ENCODE data around the gene LRRC2. TPM values are rescaled to one million over a fixed set of nuclear protein-coding genes. Genes with fewer than 3 reads are reported as not detected.

The LRRC2 gene
- total RNA-seq, 1 donor from 2014 or later, result not detected

GRCh38 chr3:46467562-46467961 lies 98.5 kb downstream of the LRRC2 start:
- Mint-ChIP-seq H3K4me1 (ENCODE audit: low read depth) (no peaks in the 10 kb centered on the region), H3K9me3 (ENCODE audit: low read depth) (no peaks in the 10 kb centered on the region), H3K4me3 (ENCODE audit: low read depth) (no peak overlapping the region), H3K36me3 (ENCODE audit: insufficient read depth) (no peaks in the 10 kb centered on the region), H3K27ac (no peak overlapping the region), H3K27me3 (peaks cover 36% of the 10 kb centered on the region)
- DNase-seq (ENCODE audit: low spot score, unreplicated experiment), result no peak
- no peak for TF ChIP-seq CTCF (IDR thresholded peaks at IDR 0.05; ENCODE audit: unreplicated experiment)

- no peak for DNase-seq (ENCODE audit: low spot score, unreplicated experiment)
- H3K27me3 Mint-ChIP-seq, result peaks cover 39% of the 10 kb centered on the region
- no peak overlapping the region for H3K4me3 Mint-ChIP-seq (ENCODE audit: low read depth)
Observed at GRCh38 chr3:46466871-46467403, 99.2 kb downstream of the LRRC2 start.

GRCh38 chr3:46466273-46466672 lies 99.8 kb downstream of the LRRC2 start:
- DNase-seq (ENCODE audit: low spot score, unreplicated experiment), result no peak
- Mint-ChIP-seq H3K4me3 (ENCODE audit: low read depth) (no peak overlapping the region), H3K9me3 (ENCODE audit: low read depth) (no peaks in the 10 kb centered on the region), H3K4me1 (ENCODE audit: low read depth) (no peaks in the 10 kb centered on the region), H3K27ac (no peak overlapping the region), H3K27me3 (peaks cover 37% of the 10 kb centered on the region), H3K36me3 (ENCODE audit: insufficient read depth) (no peaks in the 10 kb centered on the region)
- no peak for TF ChIP-seq CTCF (IDR thresholded peaks at IDR 0.05; ENCODE audit: unreplicated experiment)

More at GRCh38 chr3:46466871-46467403, 99.2 kb downstream of the LRRC2 start:
- no peaks in the 10 kb centered on the region for H3K4me1 Mint-ChIP-seq (ENCODE audit: low read depth)
- no peaks in the 10 kb centered on the region for H3K9me3 Mint-ChIP-seq (ENCODE audit: low read depth)
- TF ChIP-seq CTCF (IDR thresholded peaks at IDR 0.05; ENCODE audit: unreplicated experiment), result no peak
- H3K27ac Mint-ChIP-seq, result peak overlapping the region; percentile 21
- no peaks in the 10 kb centered on the region for H3K36me3 Mint-ChIP-seq (ENCODE audit: insufficient read depth)

Other genes starting within 250 kb of the LRRC2 start
- gene CCR2, start 212.2 kb downstream of the LRRC2 start, total RNA-seq, result not detected in 2 replicates
- gene CCR5, start 195.4 kb downstream of the LRRC2 start, total RNA-seq, result not detected in 2 replicates
- gene CCRL2, start 159.0 kb downstream of the LRRC2 start, total RNA-seq, result not detected in 2 replicates
- gene LTF, start 101.4 kb downstream of the LRRC2 start, total RNA-seq, result 0.33 and 0.53 TPM in 2 replicates
- gene RTP3, start 68.3 kb downstream of the LRRC2 start, total RNA-seq, result not detected in 2 replicates
- gene FAM240A, start 46.2 kb upstream of the LRRC2 start, total RNA-seq, result not detected in 2 replicates
- 3.5 and 3.7 TPM in 2 replicates for gene ALS2CL, start 127.4 kb upstream of the LRRC2 start, total RNA-seq
- gene TMIE, start 135.1 kb upstream of the LRRC2 start, total RNA-seq, result 0.50 and 0.53 TPM in 2 replicates
- gene PRSS50, start 151.6 kb upstream of the LRRC2 start, total RNA-seq, result 1.9 TPM in 2 replicates

All from progenitor cell of endocrine pancreas (in vitro differentiated cells).